GM19397 (cell line): ENCODE results near the gene IFI44.

Experiments used
- ATAC-seq: cut with Tn5 transposase; IDR thresholded peaks from one replicate; pipeline ENCODE4 v1.9.1; 2021; ENCODE audit warnings: mild to moderate bottlenecking, moderate library complexity; ENCODE audit not compliant: unreplicated experiment

IFI44 gene

GRCh38 chr1:78691995-78692747, 42.5 kb downstream of the IFI44 start:
- no peak for ATAC-seq

DNA sequence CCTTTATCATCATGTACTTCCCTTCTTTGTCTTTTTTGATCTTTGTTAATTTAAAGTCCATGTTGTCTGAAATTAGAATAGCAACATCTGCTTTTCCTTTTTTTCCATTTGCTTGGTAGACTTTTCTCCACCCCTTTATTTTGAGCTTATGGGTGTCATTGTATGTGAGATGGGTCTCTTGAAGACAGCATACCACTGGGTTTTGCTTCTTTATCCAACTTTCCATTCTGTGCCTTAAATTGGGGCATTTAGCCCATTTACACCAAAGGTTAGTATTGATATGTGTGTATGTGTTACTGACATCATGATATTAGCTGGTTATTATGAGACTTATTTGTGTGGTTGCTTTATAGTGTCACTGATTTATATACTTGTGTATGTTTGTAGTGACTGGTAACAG, 50.2 kb downstream of the IFI44 start:
- ATAC-seq: no peak

DNA sequence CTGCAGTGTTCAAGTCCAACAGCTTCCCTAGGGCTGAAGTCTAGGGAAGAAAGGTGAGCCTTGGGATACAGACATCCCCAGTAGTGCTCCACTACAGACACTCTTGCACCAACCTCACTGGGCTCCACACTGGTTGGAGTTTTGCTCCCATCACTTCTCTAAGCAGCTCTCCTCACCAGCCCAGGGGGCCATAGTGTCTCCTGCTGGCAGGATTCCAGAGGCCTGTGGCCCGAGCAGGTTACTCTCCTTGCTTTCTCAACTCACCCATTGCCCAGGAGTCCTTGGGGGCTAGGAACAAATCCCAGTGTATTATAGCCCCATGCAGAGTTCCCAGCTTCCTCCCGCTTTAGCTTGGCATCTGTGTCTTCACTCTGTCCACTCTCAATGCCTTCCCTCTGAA, 52.8 kb downstream of the IFI44 start:
- ATAC-seq: no peak

DNA sequence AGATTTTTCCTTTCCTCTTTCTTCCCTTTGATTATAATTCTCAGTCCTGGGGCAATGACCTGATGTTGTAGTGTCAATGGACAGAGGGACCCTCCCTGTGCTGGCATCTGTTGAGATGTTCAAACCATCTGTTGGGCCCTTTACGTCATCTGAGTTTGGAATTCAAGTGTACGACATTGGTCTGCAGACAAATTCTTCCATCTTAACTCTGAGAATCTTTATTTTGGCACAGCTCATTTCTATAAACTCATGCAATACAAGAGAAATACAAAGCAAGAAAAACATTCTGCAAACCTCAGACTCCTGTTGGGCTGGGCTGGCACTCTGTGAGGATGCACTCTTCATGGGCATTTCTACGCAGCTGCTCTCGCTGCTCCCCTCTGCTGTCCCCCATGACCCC, 54.2 kb downstream of the IFI44 start:
- no peak for ATAC-seq

- ATAC-seq: no peak
Observed at GRCh38 chr1:78712467-78713051, 62.9 kb downstream of the IFI44 start.

DNA sequence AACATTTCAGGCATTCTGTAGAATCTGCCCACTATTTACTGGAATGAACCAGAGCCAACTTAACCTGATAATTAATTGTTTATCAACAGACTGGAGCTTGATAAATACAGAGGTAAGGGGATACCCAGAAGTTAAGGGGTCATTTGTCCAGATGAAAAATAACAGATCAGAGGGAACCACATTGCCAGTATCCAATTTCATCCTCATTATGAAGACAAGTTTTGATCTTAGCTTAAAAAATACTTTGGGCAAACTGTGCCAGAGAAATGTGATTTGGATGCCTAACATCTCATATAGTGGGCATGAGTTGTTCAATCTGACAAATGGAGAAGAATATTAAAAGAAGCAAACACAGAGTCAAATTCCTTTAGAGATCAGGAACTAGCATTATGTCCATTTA, 63.7 kb downstream of the IFI44 start:
- no peak for ATAC-seq
